Activated CD8-positive, alpha-beta T cell treated with anti-CD3 and anti-CD28 coated beads for 36 hours (primary cell): ENCODE results near the gene PLCB2. TPM values are rescaled to one million over a fixed set of nuclear protein-coding genes. Genes with fewer than 3 reads are reported as not detected.
A peak's percentile ranks its signal among the peaks of the same experiment; 100 is the strongest.

Source experiments
- ATAC-seq: fragments of 200-7000 bp; cut with Tn5 transposase; one replicate; pipeline ENCODE4 v1.10.0; 2021; ENCODE audit warnings: mild to moderate bottlenecking, moderate library complexity
- CTCF ChIA-PET: fragments of 350-600 bp; sonication (Branson Sonifier 250); formaldehyde crosslinking; loops from one replicate; lab custom pipeline; 2021; ENCODE audit warnings: antibody characterized with exemption; lab: Charles Lee
- POLR2A ChIA-PET: fragments of 350-600 bp; sonication (Branson Sonifier 250); formaldehyde crosslinking; loops from one replicate; lab custom pipeline; 2021; ENCODE audit warnings: antibody characterized with exemption; lab: Charles Lee
- DNase-seq: peaks from one replicate; pipeline ENCODE4 v3.0.0-alpha.2; 2020
- H3K27ac Mint-ChIP-seq: one replicate; pipeline ENCODE4 v1.8.0; 2021; ENCODE audit warnings: mild to moderate bottlenecking, mixed read lengths
- H3K27me3 Mint-ChIP-seq: one replicate; pipeline ENCODE4 v1.8.0; 2021; ENCODE audit warnings: mixed read lengths
- H3K36me3 Mint-ChIP-seq: one replicate; pipeline ENCODE4 v1.8.0; 2021; ENCODE audit warnings: low read depth, mixed read lengths
- H3K4me1 Mint-ChIP-seq: one replicate; pipeline ENCODE4 v1.8.0; 2021; ENCODE audit warnings: low read depth, mixed read lengths
- H3K4me3 Mint-ChIP-seq: one replicate; pipeline ENCODE4 v1.8.0; 2021; ENCODE audit warnings: mild to moderate bottlenecking, moderate library complexity, mixed read lengths
- H3K9me3 Mint-ChIP-seq: one replicate; pipeline ENCODE4 v1.8.0; 2021; ENCODE audit warnings: mixed read lengths
- intact Hi-C: fragments of 100-400 bp; cut with micrococcal nuclease; formaldehyde crosslinking; loops from one replicate; pipeline ENCODE4 v1.10.0; 2022
- total RNA-seq, 2 experiments: library from RNA; stranded (reverse); gene quantifications; one replicate each; pipeline ENCODE4 v1.2.3, GENCODE V29; 2021
- TF ChIP-seq, protein P1 (sequence below): fragments of 200-600 bp; IDR thresholded peaks from one replicate; pipeline ENCODE4 v1.8.0; 2022; ENCODE audit warnings: antibody characterized with exemption, mild to moderate bottlenecking

The PLCB2 gene
- total RNA-seq, 2 experiments from 2014 or later, result 44.6 to 58.8 TPM

DNA sequence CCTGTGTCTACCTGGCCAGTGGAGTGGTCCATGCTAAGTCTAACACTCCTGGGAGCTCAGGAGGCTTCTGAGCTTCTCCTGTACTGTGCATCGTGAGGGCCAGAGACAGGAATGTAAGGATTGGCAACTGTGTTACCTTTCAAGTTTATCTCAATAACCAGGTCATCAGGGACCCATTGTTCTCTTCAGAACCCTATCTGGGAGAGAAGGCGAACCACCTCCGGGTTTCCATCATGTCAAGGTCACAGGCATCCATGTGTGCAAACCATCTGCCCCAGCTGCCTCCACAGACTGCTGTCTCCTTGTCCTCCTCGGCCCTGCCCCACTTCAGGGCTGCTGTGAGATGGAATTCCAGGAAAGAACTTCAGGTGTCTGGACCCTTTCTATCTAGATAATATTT is 30.8 kb downstream of the PLCB2 start:
- peaks cover 23% of the 10 kb centered on the region for H3K27me3 Mint-ChIP-seq
- no peak overlapping the region for H3K27ac Mint-ChIP-seq
- CTCF ChIA-PET, result interaction anchor here (1.1 to 14.6 kb wide), 10 partner anchors 14 to 239 kb away, joined by 3 to 595 read pairs (median 19); partner anchors contain the start of genes CCDC9B, INAFM2, PAK6 and PLCB2
- DNase-seq (no peak), ATAC-seq (no peak)
- no peaks in the 10 kb centered on the region for H3K9me3 Mint-ChIP-seq
- no peaks in the 10 kb centered on the region for H3K36me3 Mint-ChIP-seq
- no peak overlapping the region for H3K4me3 Mint-ChIP-seq
- TF ChIP-seq, protein P1, sequence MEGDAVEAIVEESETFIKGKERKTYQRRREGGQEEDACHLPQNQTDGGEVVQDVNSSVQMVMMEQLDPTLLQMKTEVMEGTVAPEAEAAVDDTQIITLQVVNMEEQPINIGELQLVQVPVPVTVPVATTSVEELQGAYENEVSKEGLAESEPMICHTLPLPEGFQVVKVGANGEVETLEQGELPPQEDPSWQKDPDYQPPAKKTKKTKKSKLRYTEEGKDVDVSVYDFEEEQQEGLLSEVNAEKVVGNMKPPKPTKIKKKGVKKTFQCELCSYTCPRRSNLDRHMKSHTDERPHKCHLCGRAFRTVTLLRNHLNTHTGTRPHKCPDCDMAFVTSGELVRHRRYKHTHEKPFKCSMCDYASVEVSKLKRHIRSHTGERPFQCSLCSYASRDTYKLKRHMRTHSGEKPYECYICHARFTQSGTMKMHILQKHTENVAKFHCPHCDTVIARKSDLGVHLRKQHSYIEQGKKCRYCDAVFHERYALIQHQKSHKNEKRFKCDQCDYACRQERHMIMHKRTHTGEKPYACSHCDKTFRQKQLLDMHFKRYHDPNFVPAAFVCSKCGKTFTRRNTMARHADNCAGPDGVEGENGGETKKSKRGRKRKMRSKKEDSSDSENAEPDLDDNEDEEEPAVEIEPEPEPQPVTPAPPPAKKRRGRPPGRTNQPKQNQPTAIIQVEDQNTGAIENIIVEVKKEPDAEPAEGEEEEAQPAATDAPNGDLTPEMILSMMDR, result no peak
- POLR2A ChIA-PET, result interaction anchor here (5.1 kb wide), 1 partner anchor 33 kb away, joined by 22 read pairs; the partner anchor contains the start of gene PLCB2
- intact Hi-C loops, result loop anchor here (2.0 kb wide), 1 partner anchor 60 kb away; no protein-coding TSS in a partner anchor
- H3K4me1 Mint-ChIP-seq, result no peaks in the 10 kb centered on the region

DNA sequence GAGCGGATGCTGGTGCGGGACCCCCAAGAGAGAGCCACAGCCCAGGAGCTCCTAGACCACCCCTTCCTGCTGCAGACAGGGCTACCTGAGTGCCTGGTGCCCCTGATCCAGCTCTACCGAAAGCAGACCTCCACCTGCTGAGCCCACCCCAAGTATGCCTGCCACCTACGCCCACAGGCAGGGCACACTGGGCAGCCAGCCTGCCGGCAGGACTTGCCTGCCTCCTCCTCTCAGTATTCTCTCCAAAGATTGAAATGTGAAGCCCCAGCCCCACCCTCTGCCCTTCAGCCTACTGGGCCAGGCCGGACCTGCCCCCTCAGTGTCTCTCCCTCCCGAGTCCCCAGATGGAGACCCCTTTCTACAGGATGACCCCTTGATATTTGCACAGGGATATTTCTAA is 31.8 kb downstream of the PLCB2 start:
- no peaks in the 10 kb centered on the region for H3K4me1 Mint-ChIP-seq
- CTCF ChIA-PET, result interaction anchor here (1.0 to 14.6 kb wide), 12 partner anchors 8 to 238 kb away, joined by 3 to 595 read pairs (median 10); partner anchors contain the start of genes ANKRD63, CCDC9B, DISP2 and INAFM2
- TF ChIP-seq, protein P1, result no peak
- H3K27ac Mint-ChIP-seq, result no peak overlapping the region
- ATAC-seq, result no peak
- POLR2A ChIA-PET, result interaction anchor here (5.1 kb wide), 1 partner anchor 34 kb away, joined by 22 read pairs; the partner anchor contains the start of gene PLCB2
- no peaks in the 10 kb centered on the region for H3K9me3 Mint-ChIP-seq
- intact Hi-C loops, result loop anchor here (2.0 kb wide), 1 partner anchor 61 kb away; no protein-coding TSS in a partner anchor
- H3K27me3 Mint-ChIP-seq, result peaks cover 19% of the 10 kb centered on the region
- H3K36me3 Mint-ChIP-seq, result no peaks in the 10 kb centered on the region
- no peak overlapping the region for H3K4me3 Mint-ChIP-seq
- DNase-seq, result no peak

DNA sequence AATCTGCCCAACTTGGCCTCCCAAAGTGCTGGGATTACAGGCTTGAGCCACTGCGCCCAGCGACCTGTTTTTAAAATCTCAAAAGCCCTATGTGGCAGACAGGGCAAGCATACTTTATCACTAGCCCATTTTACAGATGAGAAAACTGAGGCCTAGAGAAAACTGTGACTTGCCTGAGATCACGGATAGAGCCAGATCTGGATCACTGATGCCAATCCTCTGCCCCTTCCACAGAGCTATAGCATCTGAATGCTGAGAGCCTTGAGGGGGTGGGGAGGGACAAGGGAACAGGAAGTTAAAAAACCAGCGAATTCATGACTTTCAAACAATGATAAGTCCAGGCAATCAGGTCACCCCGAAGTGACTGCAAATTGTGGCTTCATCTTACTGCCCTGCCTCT is 32.2 kb downstream of the PLCB2 start:
- no peaks in the 10 kb centered on the region for H3K4me1 Mint-ChIP-seq
- intact Hi-C loops, result no loop called here
- POLR2A ChIA-PET, result interaction anchor here (0.6 to 5.1 kb wide), 3 partner anchors 8 to 62 kb away, joined by 3 to 22 read pairs (median 4); partner anchors contain the start of gene PLCB2
- no peaks in the 10 kb centered on the region for H3K9me3 Mint-ChIP-seq
- peaks cover 15% of the 10 kb centered on the region for H3K27me3 Mint-ChIP-seq
- CTCF ChIA-PET, result interaction anchor here (0.8 to 14.6 kb wide), 19 partner anchors 9 to 238 kb away, joined by 3 to 595 read pairs (median 10); partner anchors contain the start of genes ANKRD63, CCDC9B, DISP2 and INAFM2
- ATAC-seq (no peak), DNase-seq (no peak)
- H3K36me3 Mint-ChIP-seq, result no peaks in the 10 kb centered on the region
- TF ChIP-seq, protein P1, result no peak
- no peak overlapping the region for H3K27ac Mint-ChIP-seq
- no peak overlapping the region for H3K4me3 Mint-ChIP-seq

DNA sequence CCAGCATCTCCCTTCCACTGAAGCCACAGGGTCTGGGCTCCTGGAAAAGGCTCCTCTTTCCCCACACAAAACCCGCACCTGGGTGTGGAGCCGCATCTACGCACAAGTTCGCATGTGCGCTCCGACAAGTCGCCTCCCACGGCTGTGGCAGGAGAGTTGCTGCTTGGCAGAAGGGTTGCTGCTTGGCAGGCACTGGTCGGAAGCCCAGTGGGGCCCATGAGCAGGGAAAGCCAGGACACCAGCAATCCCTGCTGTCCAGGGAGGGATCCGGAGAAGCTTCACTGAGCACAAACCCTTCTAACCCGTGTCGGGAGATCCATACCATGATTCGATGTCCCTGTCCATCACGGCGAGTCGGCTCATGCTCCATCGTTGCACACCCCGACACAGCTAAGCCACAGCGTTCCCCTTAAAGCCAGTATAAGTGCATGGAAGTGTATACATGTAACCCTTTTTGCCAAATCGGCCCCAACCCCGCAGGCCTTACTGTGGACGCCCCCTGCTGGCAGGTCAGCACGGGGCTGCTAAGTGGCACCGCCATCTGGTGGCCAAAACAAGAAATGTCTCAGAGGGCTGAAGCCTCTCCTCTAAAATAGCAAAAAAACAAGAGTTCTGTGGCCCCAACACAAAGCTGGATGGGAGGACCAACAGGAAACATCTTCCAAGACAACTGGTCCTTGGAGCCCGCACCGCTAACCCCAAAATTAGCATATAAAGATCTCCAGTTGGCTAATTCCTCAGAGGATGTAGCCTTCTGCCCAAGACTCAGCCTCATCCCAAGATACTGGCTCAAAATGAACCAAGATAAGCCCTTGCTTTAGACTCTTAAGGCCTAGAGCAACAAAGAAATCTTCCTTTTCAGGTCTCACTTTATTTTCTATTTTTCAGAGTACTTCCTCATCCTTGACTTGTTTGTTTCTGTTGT is 33.1 kb downstream of the PLCB2 start:
- DNase-seq (peak; percentile 89), ATAC-seq (peak; percentile 81)
- ChIA-PET POLR2A (interaction anchor here (0.6 to 5.1 kb wide), 6 partner anchors 9 to 235 kb away, joined by 3 to 22 read pairs (median 4); partner anchors contain the start of genes PLCB2 and SRP14), CTCF (interaction anchor here (0.6 to 14.6 kb wide), 81 partner anchors 10 to 489 kb away, joined by 3 to 595 read pairs (median 5); partner anchors contain the start of genes ANKRD63, BMF, BUB1B and CCDC9B)
- Mint-ChIP-seq H3K4me1 (no peaks in the 10 kb centered on the region), H3K27me3 (peaks cover 14% of the 10 kb centered on the region), H3K4me3 (no peak overlapping the region), H3K9me3 (no peaks in the 10 kb centered on the region), H3K27ac (no peak overlapping the region), H3K36me3 (no peaks in the 10 kb centered on the region)
- intact Hi-C loops, result loop anchor here (1.0 kb wide), 2 partner anchors 57 to 229 kb away; no protein-coding TSS in a partner anchor
- TF ChIP-seq, protein P1, result peak; percentile 100
